Tibial nerve (tissue), 3 donors: ENCODE measurements around the gene ZNFX1.

Experiments used
- CTCF ChIP-seq, 5 experiments: fragments of 200-600 bp in 3 of 5; fragments of 450-650 bp in 2 of 5; sonication (generic) in 3 of 5; IDR thresholded peaks; one replicate each; pipeline ENCODE4 v1.5.1; 2016 to 2019; ENCODE audit warnings: antibody characterized with exemption in 5 of 5, mild to moderate bottlenecking in 3 of 5, moderate library complexity in 2 of 5
- POLR2A ChIP-seq, 2 donors: fragments of 450-650 bp; IDR thresholded peaks; one replicate each; pipeline ENCODE4 v1.6.1; 2017; ENCODE audit warnings: antibody characterized with exemption in 2 of 2, mild to moderate bottlenecking in 2 of 2, moderate library complexity in 2 of 2

DNA sequence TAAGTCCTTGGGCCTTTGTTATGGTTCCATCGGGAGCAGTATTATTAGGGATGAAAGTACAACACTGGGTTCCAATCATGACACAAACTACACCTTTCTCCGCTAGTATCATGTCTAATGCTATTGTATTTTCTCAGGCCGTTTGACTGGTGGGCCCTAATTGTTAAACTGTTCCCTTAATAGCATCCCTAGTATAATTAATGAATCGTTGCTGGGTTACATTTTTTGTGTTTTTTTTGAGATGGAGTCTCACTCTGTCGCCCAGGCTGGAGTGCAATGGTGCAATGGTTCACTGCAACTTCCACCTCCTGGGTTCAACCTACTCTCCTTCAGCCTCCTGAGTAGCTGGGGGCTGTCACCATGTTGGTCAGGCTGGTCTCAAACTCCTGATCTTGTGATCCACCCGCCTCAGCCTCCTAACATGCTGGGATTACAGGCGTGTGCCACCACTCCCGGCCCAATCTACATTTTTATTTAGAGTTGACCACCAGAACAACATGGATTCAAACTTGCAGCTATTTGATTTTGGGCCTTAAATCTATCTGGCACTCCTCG, 4.1 kb upstream of the ZNFX1 start:
- TF ChIP-seq POLR2A (IDR thresholded peaks at IDR 0.05) = no peak
- no peak for TF ChIP-seq CTCF (IDR thresholded peaks at IDR 0.05)
